ENCODE results near the gene CLSTN3. TPM values are rescaled to one million over a fixed set of nuclear protein-coding genes. Genes with fewer than 3 reads are reported as not detected.

Gene CLSTN3
- total and polyA plus RNA-seq, 9 of the 15 experiments (the other 6 are each of a cell fraction or from before 2014, with no cell fraction given): 0.08 to 23.2 (median 11.0) TPM

DNA sequence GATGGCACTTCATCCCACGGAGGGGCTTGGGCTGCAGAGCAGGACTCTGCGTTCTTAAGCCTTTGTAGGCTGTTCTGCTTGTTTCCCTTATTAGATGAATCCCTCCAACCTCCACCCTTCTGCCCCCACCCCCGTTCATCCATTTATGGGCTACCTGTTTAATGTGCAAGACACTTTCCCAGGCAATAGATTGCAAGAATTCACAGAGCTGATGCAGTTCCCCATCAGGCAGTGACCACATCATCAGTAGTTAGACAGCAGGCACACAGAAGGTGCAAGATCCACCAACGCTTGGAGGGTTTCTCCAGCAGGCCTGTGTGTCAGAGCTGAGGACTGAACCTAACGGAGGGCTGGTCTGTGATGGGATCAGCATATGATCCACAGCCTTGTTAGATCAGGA, 36.7 kb upstream of the CLSTN3 start:
- Histone ChIP-seq H2AFZ (ENCODE audit: low read depth, low read length) (no peak overlapping the region), H3K9ac (ENCODE audit: insufficient read depth in 1 of 2, low read depth in 2 of 2, low read length in 2 of 2) (no peak overlapping the region), H4K20me1 (replicated peaks; ENCODE audit: control insufficient read depth, insufficient read depth, low read length) (no peaks in the 10 kb centered on the region), H3K9me3 (replicated peaks; ENCODE audit: control insufficient read depth, insufficient read depth, low read depth, low read length) (no peaks in the 10 kb centered on the region), H3K79me2 (ENCODE audit: control insufficient read depth, insufficient read depth, low read length) (no peaks in the 10 kb centered on the region), H3K4me1 (replicated peaks in 1 of 2; ENCODE audit: control insufficient read depth in 2 of 2, insufficient read depth in 2 of 2, low read length in 2 of 2) (peaks cover 6 to 24% of the 10 kb centered on the region in 2 experiments; a peak in 3 of 5 replicates), H3K36me3 (ENCODE audit: control insufficient read depth, insufficient read depth, low read length) (0 out of 3 replicates have a peak, but pooled peaks cover 3% of the 10 kb centered on the region), H3K27me3 (ENCODE audit: control insufficient read depth in 2 of 2, insufficient read depth in 2 of 2, low read length in 2 of 2) (no peaks in the 10 kb centered on the region; a peak in 1 of 5 replicates), H3K9me1 (ENCODE audit: control insufficient read depth, insufficient read depth, low read length) (no peaks in the 10 kb centered on the region), H3K4me2 (ENCODE audit: insufficient read depth, low read length) (no peak overlapping the region), H3K27ac (ENCODE audit: extremely low read depth, low read depth, low read length) (no peak overlapping the region), H3K4me3 (no peak overlapping the region)
- ChIA-PET POLR2A (interaction anchor here (0.6 to 2.1 kb wide), 4 partner anchors 9 to 148 kb away, joined by 3 to 8 read pairs (median 5); no protein-coding TSS in a partner anchor), CTCF (ENCODE audit: low intra/inter-chr PET ratio) (interaction anchor here (1.5 kb wide), 1 partner anchor 32 kb away, joined by 3 read pairs; no protein-coding TSS in a partner anchor)
- 23% methylated on average over 5 of the region's 5 CpGs for WGBS (ENCODE audit: insufficient coverage, low coverage, missing lambda C conversion rate)
- DNase-seq (ENCODE audit: extremely low read depth in 1 of 4, low spot score in 3 of 4) (no peak), ATAC-seq (no peak), FAIRE-seq (no peak)
- in situ Hi-C loops (cut with MboI) (no loop called here), intact Hi-C loops (cut with micrococcal nuclease) (loop anchor here (2.0 kb wide), 2 partner anchors 15 to 33 kb away; partner anchors contain the start of genes C1RL and C1S)
- TF ChIP-seq CBFA2T3 (IDR thresholded peaks at IDR 0.05) (no peak), RNF2 (IDR thresholded peaks at IDR 0.05) (no peak), ELF4 (CRISPR knock-in tag; IDR thresholded peaks at IDR 0.05) (no peak), SMAD3 (CRISPR knock-in tag; conservative IDR thresholded peaks at IDR 0.05) (no peak), SFPQ (IDR thresholded peaks at IDR 0.05; ENCODE audit: low read depth, low read length) (no peak), ZNF76 (CRISPR knock-in tag; IDR thresholded peaks at IDR 0.05; ENCODE audit: borderline replicate concordance) (no peak), NFIX (CRISPR knock-in tag; IDR thresholded peaks at IDR 0.05; ENCODE audit: low read depth) (no peak), CEBPZ (IDR thresholded peaks at IDR 0.05; ENCODE audit: borderline replicate concordance, low read depth, low read length) (no peak), TCFL5 (CRISPR knock-in tag; conservative IDR thresholded peaks at IDR 0.05) (no peak), TAF9B (IDR thresholded peaks at IDR 0.05; ENCODE audit: partially characterized antibody) (no peak), ZNF175 (CRISPR knock-in tag; IDR thresholded peaks at IDR 0.05; ENCODE audit: low read depth) (no peak), ZEB2 (IDR thresholded peaks at IDR 0.05) (no peak)
- TF ChIP-seq, protein P1, sequence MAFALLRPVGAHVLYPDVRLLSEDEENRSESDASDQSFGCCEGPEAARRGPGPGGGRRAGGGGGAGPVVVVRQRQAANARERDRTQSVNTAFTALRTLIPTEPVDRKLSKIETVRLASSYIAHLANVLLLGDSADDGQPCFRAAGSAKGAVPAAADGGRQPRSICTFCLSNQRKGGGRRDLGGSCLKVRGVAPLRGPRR (CRISPR knock-in tag; IDR thresholded peaks at IDR 0.05): no peak
- TF ChIP-seq, protein P2, sequence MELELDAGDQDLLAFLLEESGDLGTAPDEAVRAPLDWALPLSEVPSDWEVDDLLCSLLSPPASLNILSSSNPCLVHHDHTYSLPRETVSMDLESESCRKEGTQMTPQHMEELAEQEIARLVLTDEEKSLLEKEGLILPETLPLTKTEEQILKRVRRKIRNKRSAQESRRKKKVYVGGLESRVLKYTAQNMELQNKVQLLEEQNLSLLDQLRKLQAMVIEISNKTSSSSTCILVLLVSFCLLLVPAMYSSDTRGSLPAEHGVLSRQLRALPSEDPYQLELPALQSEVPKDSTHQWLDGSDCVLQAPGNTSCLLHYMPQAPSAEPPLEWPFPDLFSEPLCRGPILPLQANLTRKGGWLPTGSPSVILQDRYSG (tag; conservative IDR thresholded peaks at IDR 0.05; ENCODE audit: low read depth): no peak
- TF ChIP-seq, protein P3, sequence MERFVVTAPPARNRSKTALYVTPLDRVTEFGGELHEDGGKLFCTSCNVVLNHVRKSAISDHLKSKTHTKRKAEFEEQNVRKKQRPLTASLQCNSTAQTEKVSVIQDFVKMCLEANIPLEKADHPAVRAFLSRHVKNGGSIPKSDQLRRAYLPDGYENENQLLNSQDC (CRISPR knock-in tag; IDR thresholded peaks at IDR 0.05): no peak
- no TSS peak for BruUV-seq (replicated peaks)

All from K562 (cell line).